ENCODE measurements around the gene PTPRE.

The PTPRE gene, protein sequence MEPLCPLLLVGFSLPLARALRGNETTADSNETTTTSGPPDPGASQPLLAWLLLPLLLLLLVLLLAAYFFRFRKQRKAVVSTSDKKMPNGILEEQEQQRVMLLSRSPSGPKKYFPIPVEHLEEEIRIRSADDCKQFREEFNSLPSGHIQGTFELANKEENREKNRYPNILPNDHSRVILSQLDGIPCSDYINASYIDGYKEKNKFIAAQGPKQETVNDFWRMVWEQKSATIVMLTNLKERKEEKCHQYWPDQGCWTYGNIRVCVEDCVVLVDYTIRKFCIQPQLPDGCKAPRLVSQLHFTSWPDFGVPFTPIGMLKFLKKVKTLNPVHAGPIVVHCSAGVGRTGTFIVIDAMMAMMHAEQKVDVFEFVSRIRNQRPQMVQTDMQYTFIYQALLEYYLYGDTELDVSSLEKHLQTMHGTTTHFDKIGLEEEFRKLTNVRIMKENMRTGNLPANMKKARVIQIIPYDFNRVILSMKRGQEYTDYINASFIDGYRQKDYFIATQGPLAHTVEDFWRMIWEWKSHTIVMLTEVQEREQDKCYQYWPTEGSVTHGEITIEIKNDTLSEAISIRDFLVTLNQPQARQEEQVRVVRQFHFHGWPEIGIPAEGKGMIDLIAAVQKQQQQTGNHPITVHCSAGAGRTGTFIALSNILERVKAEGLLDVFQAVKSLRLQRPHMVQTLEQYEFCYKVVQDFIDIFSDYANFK

DNA sequence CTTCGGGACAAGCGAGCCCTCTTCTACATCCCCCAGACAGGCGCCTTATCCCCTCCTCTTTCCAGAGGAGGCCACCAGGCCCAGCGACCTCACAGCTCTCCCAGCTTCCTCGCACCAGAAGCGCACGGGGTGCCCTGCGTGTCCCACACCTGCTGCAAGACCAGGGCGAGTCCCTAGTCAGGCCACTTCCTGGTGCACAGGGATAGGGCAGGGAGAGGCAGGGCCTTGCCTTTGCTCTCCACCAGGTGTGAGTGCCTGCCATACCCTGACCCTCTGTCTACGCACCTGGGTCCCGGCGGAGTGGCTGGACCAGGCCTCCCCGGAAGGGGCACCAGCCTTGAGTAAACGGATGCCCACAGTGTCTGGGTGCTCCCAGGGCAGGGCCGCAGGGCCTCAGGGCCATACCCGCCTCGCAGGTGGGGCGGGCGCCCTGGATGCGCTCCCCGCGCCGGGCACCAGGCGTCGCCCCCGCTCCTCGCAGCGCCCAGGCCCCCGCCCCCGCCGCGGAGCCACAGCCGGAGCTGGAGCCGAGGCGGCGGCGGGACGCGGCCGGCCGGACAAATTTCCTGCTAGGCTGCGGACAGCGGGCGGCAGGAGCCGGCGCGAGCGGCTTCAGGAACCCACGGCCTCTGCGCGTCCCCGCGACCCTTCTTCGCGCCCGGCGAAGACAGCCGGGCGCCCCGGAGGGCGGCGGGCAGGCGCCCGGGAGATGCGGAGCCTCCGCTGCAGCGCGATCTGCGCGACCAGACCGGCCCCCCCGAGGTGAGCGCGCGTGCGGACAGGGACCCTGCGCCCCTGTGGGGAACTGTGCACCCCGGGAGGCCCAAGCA lies at the start of gene PTPRE:
TSS of gene PTPRE (plus strand) at position 556 of the 830 bp plus-strand sequence. CDS start 133,779 bp downstream, outside the sequence.
- DNase-seq, result peak; percentile 49

DNA sequence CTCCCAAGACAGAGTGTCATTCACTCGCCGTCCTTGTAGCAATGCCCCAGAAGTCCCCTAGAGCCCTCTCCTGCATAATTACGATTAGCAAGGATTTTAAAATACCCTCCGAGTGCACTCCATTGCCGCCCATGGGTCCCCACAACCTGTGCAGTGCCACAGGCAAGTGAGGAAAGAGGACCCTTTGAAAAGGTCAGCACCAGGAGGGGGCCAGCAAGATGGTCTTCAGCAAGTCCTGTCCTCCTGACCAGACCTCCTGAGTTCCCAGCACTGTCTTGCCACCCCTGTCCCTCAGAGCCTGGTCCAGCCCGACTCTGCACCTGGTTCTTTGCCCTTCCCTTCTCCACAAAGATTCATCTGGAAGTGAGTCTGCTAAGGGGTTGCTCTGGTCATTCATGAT lies 46.3 kb upstream of the PTPRE start:
- DNase-seq, result no peak

DNA sequence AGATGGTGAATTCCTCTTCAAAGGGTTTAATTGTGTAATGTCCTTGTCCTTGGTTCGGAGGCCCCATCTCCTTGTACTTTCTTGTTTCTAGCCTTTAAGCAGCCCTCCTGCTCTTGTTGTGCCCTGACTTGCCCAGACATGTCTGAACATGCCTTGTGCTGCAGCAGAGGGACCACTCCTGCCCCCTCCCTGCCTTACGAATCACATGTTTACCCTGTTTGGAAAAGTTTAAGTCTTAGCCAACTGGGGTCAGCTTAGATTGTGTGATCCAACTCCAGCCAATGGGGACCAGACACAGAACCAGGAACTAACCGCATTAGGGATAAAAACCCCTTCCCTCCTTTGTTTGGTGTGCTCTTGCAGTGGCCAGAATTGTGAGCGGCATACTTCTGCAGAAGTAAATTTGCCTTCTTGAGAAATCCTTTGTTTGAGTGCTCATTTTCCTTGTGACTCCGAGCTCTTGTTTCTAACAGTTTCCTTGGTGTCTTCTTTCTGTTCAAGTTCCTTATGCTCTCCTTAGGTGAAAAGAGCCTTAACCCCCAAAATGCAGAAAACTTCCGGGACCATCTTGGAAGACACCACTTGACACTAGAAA lies 43.6 kb upstream of the PTPRE start:
- no peak for DNase-seq

DNA sequence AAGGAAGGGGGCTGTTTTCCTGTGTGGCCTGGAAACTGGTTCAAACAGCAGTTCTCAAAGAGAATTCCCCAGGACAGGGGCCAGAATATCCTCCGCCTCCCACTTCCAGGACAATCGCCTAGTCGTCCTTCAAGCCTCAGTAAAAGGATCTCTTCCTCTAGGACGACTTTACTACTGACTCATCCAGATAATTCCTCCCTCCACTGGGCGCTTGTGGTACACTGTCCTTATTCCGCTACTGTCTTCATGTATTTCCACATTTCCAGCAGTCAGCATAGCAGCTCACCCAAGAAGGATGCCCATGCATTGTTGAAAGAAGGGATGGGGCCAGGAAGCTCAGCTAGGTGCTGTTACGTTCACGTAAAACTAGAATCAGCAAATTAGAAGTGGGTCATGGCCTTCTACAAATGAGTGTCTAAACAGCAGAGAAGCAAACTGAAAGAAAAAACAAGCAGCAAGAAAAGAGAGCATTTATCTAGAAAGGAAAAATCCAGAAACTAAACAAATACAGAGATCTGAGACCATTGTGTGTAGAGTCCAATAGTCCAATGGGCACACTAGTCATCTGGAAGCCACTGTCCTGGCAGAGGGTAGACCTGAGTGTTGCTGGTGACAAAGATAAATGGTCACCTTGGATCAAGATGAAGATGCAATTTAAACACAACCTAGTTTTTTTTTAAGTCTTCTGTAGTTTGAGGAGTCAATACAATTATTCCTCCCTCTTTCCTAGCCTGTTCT lies 40.5 kb upstream of the PTPRE start:
- no peak for DNase-seq

DNA sequence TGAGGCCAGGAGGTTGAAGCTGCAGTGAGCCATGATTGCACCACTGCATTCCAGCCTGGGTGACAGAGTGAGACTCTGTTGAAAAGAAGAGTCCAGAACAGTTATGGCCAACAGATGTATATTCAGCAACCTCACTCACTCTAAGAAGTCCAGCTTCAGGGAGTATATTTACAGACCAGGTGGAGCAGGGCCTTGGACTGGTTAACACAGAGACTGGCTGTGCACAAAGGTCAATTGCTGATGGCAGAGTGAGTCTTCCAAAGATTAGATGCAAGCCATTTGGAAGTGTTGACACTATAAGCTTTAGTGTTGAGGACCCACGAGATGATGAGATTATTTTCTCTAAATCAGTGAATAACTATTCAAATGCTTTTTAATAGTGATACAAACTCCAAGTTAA lies 39.1 kb upstream of the PTPRE start:
- no peak for DNase-seq

DNA sequence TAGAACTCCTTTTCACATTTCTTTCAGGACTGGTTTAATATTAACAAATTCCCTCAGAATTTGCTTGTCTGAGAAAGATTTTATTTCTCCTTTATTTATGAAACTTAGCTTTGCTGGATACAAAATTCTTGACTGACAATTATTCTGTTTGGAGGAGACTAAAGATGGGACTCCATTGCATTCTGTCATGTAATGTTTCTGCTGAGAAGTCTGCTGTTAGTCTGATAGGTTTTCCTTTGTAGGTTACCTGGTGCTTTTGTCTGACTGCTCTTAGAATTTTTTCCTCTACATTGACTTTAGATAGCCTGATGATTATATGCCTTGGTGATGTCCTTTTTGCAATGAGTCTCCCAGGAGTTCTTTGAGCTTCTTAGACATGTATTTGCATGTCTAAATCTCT lies 37.6 kb upstream of the PTPRE start:
- no peak for DNase-seq

DNA sequence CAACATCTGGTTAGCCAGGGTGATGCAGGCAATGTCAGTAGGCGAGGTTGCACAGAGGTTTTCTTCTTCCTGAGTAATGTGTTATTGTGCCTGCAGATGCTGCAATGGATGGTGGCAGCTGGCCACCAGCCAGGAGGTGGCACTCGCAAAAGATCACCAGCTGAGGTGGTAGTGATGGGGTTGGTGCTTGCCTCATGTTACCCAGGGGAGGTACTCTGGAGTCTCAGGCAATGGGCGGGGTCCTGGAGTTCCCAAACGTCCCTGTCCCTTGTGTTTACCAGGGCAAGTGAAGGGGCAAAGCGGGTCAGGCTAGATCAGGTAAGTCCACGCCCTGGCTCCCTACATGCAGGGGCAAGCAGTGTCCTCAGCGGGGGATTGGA lies 35.3 kb upstream of the PTPRE start:
- no peak for DNase-seq

DNA sequence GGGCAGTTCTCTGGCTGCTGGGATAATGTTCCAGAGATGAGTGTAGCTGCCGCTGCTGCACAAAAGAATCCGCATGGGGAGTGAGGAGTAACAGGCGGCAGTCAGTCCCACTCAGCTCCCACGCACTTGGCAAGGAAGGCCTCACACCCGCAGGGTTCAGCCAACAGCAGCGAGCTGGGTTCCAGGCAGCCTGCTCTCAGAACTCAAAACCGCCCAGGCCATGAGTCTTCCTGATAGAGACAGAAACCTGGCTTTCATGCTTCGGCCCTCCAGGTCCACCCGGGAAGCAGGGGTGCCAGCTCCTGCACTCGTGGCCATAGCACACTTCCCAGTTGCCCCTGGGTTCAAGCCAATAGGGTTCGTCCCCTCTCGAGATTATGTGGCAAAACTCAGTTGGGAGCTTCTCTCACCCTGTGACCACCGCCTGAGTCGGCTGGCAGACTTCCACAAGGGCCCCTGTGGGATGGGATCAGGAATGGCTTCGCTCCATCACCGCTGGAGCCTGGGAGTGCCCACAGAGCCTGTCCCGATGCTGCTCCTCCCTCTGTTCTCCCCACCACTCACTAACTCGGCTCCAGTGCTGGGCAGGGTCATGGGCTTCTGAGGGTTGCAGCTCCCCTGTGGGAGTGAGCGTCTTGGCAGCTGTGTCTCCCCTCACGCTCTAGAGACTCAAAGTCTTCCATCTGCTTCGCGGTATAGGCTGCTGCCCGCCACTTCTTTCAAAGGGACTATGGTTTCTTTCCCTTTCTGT lies 34.7 kb upstream of the PTPRE start:
- DNase-seq, result no peak

DNA sequence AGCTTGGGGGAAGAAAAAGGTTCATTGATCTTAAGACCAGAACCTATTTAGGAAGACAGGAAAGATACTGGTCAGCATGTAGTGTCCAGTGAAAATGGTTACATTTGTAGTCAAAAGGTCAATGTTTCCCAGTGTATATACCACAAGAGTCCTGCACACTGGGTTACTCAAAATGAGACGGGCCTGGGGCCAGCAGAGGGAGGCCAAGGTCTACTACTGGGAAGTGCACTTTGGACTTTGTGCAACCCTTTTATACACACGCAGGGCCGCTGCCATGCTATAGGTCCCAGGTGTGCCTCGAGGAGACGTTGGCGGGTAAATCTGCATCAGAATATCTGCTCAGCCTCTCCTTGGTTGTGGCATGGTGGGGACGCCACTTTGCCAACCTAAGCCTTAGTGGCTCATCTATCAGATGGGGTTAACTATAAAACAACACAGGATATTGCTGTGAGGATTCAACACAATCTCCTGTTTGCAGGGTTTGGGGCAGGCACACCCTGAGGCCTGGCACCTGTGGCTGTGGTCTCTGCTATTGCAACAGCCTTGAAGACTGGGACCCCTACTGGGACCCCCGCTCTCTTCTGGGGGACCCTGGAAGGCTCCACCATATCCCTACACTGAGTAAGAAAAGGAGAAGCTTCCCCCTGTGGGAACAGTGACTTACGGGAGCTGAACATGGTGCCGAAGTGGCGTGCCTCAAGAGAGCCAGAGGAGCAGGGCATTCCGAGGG lies 33.9 kb upstream of the PTPRE start:
- peak; percentile 62 for DNase-seq

DNA sequence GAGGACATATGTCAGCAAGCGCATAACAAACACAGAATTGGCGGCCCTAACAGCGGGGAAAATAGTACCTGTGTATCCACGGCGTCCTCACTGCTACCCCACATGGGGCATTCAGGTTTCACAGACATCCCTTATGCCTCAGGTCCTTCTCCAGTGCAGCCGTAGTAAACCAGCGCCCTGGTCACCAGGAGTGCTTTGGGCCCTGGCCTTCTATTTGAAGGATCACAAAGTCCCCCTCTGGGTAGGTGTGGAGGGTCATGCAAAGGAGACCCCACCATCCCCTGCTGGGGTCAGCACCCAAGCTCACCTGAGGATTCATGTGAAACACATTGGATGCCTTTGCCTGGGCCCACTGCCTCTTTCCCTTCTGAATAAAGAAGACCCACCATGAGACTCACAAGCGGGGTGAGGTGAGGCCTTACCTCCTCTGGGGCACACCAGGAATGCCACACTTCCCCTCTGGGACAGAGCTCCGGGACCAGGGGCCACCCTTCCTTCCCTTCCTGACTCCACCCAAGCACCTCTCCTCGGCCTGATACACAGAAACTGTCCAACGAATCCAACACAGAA lies 32.9 kb upstream of the PTPRE start:
- no peak for DNase-seq

DNA sequence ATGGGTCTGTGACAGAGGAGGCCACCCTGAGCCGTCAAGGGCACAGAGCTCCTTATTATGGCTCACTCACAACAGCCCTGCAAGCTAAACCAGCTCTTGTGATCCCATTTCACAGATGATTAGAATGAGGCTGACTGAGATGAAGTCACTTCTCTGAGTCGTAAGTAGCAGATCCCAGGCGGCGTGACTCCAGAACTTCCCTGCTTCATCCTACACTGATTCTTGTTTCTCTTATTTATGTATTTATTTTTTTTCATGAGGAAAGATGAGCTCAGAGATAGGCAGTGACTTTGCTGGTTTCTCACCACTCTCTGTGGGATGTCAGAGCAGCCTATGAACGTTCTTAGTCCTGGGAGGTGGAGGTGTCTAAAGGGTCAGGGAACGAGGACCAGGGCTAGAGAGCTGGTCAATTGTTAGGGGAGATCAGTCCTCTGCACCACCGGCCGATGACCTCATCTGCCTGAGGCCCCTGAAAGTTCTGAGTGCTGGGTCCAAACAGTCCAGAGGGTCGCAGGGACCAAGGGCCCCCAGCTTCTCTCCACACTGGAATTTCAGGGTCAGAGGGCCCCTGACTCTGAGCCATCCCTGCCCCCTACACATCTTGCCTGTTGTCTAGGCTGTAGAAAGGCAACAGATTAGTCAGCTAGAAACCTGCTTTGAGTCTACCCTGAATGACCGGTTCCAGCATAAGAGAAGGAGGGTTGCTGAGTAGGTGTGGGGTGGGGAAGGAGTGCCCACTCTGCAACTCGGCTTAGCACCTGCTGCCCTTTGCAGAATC lies 32.0 kb upstream of the PTPRE start:
- DNase-seq, result no peak

DNA sequence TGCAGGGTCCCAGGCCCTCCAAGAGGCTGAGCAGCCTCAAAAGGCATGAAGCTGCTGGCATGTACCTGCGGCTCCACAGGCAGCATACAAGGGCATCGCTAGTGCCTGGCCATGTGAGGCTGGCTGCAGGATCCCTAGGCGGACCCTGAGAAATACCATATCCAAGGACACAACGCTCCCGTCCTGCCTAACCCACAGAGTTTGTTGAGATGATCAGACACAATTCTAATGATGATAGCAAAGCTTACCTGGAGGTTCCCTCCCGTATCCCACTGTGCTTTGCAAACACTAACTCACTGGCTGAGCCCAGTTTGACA lies 31.5 kb upstream of the PTPRE start:
- no peak for DNase-seq

DNA sequence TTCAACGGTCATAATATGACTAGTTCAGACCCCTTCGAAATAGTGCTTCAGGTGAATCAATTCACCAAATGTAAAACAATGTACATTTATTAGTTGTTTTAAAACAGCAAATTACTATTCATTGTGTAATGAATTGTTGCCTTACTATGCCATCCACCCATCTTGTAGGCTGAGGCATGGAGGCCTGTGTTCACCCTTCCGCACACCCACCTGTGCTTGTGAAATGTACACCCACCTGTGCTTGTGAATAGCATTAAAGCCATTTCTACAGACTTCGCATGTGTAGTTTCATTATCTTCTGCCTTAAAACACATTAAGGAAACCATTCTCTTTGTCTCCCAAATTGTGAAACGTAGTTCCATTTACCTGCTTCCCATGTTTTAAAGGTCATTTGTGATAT lies 31.0 kb upstream of the PTPRE start:
- no peak for DNase-seq

DNA sequence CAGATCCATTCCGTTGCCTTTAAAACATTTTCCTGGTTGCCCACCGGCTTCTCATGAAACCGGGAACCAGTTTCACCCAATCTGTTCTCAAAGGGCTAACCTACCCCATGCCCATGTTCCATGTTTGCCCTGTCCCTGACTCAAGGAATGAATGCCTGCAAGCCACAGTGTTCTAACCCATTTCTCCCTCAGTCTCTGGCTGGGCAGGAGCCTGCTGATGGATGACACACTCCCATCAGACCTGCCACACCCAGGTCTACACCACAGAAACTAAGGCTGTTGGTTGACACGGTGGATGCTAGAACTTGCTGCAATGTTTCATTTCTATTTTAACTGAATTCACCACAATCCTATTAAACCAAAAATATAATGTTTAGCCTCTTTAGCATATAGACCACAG lies 29.8 kb upstream of the PTPRE start:
- DNase-seq, result no peak

DNA sequence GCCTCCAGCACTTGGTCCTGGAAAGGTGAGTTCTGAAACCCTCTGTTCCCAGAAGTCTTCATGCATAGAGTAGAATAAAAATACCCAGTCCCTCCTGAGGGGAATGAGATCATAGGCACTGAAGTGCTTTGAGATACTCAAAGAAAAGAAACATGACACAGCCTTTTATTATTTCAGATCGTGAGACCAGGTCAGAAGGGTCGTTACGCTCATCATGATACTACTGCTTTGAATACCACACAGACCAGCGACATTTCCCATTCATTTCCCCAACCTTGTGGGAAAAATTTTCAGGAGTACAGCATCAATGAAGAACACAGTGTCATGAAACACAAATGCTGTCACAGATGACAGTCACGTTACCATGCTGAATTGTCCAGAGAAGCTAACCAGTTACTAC lies 29.2 kb upstream of the PTPRE start:
- DNase-seq, result no peak

DNA sequence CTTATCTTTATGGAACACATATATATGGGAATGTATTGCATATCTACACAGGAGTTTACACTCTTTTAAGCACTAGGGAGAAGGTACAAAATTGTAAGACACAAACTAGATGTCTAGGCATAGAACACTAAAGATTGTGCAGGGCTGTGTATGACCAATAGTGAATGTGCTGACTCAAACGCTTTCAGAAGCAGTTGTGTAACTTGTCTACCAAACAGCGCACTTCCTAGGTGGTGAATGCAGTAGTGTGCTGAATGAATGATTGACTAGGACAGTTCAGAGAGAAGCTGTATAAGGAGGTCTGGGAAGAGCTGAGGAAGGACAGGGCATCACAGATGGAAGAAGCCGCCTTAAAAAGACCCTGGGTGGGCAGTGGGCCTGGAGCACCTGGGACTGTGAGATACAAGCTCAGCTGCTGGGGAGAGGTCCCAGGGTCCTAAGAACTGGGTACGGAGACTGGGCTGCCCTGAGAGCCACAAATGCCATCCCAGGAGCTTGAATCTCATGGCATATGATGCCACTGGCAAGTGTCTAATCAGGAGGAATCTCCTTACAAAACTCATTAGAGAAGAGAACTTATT lies 28.3 kb upstream of the PTPRE start:
- no peak for DNase-seq

DNA sequence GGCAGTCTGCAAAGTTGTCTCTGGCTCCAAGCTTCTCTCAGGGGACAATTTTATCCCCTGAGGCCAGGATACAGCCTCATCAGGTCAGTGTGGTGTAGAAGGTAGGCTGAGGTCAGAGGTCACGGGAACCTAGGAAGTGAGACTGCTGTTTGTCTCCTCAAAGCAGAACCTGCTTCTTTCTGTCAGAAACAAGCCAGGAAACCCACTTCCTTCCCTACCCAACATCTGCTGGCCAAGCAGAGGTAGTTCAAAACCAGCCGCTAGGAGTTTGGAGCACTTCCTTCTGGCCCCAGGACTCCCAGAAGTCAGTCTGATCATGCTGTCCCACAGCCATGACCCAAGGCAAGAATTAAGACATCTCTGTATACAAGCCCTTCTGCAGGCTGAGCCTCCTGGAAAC lies 26.3 kb upstream of the PTPRE start:
- no peak for DNase-seq

DNA sequence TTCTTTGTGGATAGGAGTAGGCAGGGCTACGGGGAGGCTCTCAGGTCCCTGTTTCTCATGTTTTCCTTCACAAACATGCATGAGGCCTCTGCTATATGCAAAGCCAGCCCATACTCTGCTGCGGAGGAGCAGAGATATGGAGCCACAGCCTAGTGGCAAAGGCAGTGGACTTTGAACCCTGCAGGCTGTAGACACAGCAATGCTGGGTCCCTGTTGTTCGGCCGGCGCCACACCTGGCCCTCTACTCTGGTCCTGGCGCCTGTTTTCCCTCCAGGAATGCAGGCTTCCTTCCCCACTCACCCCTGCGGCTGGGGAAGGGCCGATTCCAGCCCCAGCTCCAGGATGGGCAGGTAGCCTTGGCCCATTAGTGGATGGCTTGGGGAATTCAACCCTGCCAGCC lies 25.6 kb upstream of the PTPRE start:
- DNase-seq, result peak; percentile 79

DNA sequence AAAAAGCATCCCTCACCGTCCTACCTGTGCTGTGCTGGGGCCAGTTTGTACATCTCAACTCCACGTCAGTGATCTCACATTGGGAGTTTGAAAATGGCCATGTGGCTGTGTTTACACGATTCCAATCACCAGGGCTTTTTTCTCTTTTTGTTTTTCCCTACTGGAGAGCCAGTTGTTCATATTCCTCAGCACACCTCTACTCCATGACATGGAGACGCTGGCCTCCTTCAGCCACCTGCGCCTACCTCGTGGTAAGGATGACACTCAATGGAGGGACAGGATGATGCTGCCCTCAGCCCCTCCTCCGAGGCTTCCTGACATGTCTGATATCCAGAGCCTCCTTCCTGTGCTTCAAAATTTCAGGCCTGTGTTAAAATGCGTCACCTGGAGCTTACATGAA lies 24.5 kb upstream of the PTPRE start:
- DNase-seq, result no peak

Measured in NCI-H526 treated with DMSO at 0.1 percent for 48 hours (cell line).